ENCODE data around the gene MIF.
"Not testable (repeated sequence)": the region's sequence is repeated elsewhere in the genome, so short reads cannot be mapped to it uniquely, and the experiment has no call there.

The MIF gene

DNA sequence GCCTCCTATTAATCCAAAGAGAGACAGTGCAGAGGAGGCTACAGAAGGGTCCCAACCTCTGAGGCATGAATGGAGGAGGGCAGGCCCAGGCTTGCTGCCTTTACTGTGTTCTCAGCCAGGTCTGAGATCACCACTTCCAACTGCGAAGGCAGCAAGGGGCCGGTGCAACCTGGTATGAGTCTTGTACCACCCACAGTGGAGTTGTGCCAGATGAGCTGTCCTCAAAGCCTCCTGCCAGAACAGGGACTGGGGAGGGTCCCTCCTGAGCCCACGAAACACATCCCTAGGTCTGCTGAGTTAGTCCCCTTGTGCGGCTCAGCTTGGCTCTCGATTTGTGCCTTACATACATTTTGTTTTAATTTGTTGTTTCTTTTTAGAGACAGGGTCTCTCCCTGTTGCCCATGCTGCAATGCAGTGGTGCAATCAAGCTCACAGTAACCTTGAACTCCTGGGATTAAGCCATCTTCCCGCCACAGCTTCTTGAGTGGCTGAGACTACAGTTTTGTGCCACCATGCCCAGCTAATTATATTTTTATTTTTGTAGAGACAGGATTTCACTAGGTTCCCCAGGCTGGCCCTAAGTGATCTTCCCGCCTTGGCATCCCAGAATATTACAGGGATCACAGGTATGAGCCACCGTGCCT, 9.3 kb downstream of the MIF start:
- no peak for DNase-seq (ENCODE audit: low read depth)

DNA sequence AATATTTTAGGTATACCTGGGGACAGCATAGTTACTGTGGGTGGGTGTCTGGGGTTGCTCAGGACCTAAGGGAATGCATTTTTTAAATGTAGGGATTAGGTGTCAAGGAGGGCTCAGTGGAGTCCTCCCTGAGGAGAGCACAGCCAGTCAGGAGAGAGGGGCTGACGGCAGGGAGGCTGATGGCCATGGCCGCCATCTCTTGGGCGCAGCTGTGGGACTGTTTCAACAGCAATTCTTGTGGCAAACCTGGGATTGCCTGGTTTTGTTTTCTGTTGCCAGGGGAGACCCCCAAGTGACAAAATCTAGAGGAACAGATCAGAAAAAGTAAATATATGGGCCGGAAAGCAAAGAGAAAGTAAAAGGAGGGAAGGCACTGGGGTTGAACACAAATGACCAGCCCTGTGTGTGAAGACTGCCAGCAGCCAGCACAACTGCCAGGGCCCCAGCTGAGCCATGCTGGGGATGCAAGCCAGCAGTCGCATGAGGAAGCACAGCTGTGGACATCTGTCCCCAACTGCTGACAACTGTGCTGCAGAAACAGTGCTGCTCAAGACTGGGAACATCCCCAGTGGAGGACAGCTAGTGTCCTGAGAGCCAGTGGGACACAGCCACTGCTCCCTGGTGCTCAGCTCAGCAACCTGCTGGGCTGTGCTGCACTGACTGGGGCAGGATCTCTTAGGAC, 10.5 kb downstream of the MIF start:
- DNase-seq (ENCODE audit: low read depth) = no peak

DNA sequence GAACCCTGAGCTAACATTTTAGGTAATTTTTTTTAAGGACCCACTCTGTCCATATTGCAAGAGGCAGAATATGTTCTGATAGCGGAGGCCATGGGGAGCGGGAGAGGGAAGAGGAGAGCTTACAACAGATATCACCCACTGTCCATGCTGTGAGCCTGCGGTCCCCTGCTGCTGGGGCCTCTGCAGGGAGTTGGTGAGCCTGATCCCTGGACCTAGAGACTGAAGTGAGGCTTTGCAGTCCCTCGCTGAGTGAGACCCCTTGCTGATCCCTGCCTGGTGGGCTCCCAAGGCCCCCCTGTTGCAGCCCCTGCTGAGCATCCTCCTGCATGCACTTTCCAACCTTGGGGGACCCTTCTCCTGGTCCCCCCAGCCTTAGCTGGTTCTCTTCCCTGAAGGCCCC, 12.5 kb downstream of the MIF start:
- no peak for DNase-seq (ENCODE audit: low read depth)

DNA sequence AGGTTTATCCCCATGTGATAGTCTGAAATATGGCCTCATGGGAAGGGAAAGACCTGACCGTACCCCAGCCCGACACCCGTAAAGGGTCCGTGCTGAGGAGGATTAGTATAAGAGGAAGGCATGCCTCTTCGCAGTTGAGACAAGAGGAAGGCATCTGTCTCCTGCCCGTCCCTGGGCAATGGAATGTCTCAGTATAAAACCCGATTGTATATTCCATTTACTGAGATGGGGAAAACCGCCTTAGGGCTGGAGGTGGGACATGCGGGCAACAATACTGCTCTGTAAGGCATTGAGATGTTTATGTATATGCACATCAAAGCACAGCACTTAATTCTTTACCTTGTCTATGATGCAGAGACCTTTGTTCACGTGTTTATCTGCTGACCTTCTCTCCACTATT, 13.2 kb downstream of the MIF start:
- DNase-seq (ENCODE audit: low read depth) = not testable (repeated sequence)

DNA sequence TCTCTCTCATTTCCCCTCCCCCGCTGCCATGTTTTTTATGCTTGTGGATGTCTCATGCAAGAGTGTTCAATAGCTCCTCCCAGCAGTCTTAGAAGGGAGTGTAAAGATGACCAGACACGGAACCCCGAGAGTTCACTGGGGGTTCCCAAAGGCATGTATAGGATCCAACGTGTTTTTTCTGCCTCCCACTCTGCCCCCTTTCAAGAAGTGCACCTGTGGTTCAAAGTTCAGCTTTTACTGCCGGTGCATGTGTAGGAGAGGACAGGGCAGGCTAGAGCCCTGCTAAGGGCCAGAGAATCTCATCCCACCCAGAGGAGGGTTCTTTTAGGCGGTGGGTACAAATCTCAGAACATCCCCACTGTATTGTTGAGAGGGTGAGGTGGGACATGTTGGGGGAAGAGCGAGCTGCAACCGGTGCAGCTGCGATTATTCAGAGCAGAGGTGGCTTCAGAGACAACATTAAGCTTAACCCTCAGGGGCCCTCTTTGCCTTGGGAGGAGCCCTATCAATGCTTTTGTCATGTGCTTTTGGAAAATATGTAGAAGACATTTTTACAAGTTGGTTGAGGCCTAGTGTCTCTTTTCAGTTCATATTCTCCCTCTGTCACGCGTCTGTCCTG, 14.5 kb downstream of the MIF start:
- DNase-seq (ENCODE audit: low read depth) = no peak

DNA sequence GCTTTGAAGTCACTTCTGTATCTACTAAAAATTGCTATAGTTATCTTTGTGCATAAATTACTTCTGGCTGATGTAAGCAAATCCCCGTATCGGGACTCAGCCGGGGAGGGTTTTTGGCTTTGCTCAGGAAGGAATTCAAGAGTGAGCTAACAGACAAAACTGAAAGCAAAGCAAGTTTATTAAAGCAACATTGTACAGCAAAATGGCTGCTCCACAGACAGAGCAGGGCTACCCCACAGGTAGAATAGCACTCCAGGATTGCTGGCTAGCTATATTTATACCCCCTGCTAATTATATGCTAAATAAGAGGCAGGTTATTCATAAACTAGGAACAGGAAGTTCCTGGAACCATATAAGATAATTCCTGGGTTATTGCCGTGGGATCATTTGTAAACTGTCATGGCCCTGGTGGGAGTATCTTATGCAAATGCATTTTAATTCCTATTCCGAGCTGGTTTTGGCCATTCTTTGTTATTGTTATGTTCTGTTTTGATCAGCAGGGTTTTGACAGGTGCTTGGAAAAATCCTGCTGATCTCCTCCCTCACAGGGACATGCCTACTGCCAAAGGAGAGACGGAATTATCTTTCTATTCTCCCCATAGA, 15.2 kb downstream of the MIF start:
- DNase-seq (ENCODE audit: low read depth) = no peak

DNA sequence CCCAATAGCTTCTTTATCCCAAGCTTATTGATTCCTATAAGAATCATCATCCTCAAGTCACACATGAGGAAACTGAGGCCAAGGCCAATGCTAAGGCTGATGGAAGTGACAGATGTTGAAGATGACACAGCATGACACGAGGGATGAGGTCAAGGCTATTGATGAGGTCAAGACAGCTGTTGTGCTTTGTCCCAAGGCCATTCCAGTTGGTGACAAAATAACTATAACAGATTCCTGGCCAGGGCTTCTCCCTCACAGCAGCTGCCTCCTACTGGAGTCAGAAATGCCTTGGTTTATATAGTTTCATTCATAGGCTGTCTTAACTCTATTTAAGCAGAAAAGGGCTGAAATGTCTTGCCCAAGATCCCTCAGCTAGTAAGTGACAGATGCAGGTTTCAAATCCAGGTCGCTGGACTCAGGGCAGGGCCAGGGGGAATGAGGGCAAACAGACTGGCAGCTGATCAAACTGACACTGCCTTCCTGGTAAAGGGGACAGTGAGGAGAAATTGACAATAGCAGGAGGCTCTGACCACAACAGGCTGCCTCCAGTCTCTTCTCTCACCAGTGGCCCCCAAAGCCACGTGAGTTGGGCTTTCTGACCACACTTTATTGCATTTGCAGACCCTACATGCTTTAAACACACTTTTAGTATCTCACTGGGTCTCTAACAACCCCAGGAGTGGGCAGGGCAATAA, 16.5 kb downstream of the MIF start:
- no peak for DNase-seq (ENCODE audit: low read depth)

DNA sequence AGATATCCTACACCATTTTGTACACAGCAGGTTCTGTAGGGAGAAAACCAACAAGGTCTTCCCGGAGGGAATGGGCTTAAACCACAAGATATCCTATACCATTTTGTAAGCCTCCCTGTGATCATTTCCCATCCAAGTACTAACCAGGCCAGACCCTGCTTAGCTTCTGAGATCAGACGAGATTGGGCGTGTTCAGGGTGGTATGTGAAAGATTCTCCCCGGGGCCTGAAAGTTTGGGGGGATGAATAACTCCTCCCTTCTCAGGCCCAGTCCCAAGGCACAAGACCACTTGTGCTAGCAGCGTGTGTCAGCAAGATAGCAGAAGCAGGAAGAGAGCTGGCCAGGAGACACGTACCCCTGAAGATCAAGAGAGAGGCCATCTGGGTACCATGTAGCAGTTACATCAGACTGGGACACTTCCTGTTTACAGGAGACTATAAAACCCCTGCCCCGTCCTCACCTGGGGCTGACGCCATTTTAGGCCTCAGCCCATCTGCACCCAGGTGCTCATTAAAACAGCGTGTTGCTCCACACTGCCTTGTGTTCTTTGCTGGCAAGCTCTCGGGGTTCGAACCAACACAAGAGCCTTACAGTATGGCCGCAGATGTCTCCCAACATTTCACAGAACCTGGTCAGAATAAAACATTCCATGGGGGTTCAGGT, 17.3 kb downstream of the MIF start:
- DNase-seq (ENCODE audit: low read depth) = no peak

DNA sequence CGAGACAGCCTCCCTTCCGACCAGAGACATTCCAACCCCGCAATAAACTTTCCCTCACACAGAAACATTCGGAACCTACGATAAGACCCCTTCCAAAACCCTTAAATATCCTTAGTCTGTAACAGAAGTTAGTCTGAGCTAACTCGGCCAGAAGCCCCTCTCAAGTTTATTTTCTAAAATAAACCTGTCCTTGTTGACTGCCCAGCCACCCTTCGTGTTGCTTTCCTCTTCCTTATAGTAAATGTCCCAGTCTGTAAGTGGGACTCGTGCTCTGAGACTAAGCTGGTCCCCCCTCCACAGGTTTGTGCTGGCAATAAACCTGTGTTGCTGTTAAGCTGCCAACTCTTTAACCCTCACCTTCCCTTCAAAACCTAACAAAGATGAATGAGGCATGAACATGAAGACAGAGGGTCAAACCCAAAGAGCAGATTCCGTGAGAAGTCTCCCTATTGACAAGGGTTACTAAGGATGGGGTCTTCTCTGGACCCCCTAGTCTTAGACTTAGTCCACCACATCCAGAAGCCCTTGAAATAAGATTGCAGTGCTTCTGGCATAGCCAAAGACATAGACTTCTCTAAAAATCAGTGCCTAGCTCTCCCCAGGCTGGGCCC, 18.2 kb downstream of the MIF start:
- no peak for DNase-seq (ENCODE audit: low read depth)

DNA sequence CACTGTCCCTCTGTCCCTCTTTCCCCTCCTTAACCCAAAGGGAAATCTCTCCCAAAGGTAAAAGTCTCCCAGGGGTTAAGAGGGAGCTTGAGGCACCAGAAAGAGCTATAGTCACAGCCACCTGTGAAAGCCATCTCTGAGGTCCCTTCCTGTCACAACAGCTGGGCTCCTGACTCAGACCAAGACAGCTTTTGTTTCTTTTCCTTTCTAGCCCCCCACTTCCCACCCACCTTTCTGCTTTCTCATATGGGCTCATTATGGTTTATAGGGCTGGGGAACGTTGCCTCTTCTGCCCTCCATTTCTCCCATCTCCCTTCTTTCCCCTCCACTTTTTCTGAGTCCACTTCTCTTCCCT, 19.1 kb downstream of the MIF start:
- DNase-seq (ENCODE audit: low read depth) = no peak

DNA sequence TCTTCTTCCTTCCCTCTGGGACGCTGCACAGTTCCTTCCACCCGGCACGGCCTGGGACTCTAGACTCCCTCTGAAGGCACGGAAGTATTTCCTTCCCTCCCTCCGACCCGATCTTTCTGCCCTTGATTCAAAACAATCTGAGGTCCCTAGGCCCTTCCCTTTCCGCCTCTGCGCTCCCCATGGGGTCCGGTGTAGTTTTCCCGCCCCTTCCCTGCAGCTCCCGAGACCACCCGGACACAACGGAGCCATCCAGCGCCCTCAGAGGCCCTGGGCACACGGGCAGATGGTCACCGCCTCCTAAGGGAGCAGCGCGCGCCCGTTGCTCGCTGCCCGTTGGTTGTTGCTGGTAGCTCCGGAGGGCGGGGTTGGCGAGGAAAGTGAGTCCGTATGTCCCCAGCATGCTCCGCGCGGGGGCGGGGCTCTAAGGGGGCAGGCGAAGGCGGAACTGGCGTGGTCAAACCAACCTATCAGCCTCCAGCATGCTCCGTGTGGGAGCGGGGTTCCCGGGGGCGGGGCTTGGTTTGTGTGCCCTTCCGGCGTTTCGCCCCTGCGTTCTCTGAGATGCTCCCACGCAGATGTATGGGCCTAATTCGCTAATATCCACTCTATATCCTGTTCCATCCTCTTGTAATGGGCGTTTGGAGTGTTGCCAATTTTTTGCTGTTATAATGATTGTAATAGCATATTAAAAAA, 19.6 kb downstream of the MIF start:
- peak; percentile 99 for DNase-seq (ENCODE audit: low read depth)

DNA sequence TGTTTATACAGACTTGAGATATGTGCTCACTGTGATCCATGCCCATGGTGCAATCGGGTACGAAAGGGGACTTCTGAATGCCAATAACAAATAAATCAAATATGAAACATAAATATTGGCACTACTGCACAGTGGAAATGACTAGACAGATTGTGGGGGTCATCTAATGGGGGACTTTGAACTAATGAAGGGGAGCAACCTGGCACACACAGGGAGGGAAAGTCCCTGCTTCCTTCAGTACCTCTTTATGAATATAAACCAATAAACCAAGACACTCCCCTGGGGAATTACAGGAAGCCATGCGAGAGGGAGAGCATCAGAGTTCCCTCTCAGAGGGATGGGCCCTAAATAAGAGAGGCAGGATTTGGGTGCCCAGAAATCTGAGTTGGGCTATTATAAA, 21.1 kb downstream of the MIF start:
- no peak for DNase-seq (ENCODE audit: low read depth)

DNA sequence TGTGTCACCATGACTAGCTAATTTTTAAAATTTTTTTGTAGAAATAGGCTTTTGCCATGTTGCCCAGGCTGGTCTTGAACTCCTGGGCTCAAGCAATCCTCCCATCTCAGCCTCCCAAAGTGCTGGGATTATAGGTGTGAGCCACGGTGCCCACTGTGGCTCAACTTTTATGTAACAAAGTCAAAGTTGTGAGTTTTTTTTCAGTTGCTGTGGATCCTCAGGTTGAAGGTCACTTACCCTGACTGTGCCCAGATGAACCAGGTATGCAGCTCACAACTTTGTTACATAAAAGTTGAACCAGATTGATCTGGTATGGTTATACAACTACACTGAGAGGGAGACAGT, 26.1 kb downstream of the MIF start:
- DNase-seq (ENCODE audit: low read depth) = not testable (repeated sequence)

DNA sequence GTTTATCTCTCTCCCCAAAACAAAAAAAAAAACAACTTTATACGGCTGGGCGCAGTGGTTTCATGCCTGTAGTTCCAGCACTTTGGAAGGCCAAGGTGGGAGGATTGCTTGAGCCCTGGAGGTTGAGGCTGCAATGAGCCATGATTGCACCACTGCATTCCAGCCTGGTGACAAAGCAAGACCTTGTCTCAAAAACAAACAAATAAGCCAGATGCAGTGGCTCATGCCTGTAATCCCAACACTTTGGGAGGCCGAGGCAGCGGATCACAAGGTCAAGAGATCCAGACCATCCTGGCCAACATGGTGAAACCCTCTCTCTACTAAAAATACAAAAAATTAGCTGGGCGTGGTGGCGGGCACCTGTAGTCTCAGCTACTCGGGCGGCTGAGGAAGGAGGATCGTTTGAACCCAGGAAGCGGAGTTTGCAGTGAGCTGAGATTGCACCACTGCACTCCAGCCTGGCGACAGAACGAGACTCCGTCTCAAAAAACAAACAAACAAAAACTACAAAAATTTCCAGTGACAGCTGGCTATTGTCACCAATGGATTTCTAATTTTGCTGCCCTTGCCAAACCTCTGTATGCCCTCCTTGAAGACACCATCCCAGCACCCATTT, 27.5 kb downstream of the MIF start:
- not testable (repeated sequence) for DNase-seq (ENCODE audit: low read depth)

DNA sequence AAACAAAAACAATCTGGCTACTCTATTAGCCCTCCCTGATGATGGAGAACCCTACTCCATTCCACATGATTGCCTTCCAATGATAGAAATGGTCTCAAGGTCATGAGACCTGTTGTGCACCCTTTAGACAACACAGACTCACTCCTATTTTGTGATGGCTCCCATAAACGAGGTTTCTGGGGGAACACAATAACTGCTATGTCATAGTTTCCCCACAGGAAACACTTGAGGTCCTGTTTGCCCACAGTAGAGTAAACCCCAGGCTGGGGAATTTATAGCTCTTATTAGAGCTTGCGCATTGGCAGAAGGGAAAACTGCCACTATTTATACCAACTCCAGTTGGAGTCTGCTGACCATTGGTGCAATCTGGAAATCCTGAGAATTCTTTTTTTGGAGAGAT, 28.7 kb downstream of the MIF start:
- no peak for DNase-seq (ENCODE audit: low read depth)

DNA sequence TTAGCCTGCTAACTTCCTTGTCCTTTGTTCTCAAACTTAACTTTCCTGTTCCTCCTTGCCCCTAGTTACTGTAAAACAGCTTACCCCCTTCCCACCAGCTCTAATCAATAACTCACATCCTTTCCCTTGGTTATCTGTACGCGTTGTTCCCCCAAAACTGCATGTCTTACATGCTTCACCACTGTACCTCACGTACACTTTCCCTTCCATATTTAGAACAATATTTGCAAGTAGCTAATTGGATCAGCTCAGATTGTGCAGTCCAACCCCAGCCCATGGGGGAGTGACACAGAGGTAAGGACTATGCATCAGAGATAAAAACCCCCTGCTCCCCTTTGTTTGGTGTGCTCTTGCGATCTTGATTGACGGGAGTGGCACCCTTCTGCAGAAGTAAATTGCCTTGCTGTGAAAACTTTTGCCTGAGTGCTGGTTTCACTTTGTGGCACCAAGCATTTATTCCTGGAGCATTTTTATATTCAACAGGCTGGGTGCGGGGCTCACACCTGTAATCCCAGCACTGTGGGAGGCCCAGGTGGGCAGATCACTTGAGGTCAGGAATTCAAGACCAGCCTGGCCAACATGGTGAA, 30.9 kb downstream of the MIF start:
- DNase-seq (ENCODE audit: low read depth) = no peak

DNA sequence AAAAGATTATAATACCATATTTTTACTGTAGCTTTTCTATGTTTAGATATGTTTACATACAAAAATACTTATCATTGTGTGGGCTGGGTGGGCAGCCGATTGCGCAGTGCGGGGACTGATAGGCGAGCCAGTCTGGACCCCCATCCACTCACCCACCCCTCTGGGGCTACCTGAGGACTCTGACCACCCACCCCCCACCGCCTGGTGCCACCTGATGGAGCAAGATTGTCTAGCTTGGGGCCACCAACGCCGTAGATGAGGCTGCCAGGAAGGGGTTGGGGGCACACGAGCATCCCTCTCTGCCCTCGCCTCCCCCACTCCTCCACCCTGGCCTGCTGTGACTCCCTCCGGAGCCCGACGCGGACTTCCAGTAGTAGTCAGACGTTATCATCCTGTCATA, 32.4 kb downstream of the MIF start:
- no peak for DNase-seq (ENCODE audit: low read depth)

DNA sequence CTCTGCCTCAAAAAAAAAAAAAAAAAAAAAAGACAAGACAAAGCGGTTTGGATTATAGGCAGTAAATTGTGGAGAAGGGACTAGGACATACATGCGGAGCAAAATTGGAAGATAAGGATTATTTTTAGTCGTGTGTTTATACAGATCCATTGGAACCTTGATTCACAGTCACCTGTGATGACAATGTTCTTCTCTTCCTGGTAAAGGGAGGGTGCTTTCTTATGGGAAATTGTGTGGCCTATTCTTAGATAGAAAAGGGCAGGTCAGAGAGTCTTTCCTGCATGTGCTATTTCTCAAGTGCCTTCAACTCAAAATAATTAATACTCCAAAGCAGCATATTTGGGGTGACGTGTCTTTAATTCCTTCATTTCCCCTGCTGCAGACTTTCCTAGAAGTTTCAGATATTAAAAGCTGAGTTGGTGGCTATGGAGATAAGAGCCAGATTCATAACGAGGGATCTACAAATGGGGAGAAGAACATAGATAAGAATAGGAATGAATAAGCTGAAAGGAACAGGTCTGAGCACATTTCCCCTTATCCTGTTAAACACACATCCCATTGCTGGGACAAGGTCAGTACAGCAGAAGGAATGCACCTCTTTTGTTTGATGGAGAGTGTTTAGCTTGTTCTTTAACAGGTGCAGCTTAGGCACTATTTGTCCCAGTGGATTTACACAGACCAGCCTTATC, 44.3 kb downstream of the MIF start:
- no peak for DNase-seq (ENCODE audit: low read depth)

DNA sequence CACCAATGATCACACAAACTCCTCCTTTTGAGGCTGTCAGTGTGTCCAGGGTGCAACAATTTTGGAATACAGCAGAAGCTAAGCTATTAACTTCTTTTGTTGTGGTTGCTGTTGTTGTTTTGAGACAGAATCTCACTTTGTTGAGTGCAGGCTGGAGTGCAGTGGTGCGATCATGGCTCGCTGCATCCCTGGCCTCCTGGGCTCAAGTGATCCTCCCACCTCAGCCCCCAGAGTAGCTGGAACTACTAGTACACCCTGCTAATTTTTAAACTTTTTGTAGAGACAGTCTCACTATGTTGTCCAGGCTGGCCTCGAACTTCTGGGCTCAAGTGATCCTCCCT, 44.8 kb downstream of the MIF start:
- DNase-seq (ENCODE audit: low read depth) = no peak

DNA sequence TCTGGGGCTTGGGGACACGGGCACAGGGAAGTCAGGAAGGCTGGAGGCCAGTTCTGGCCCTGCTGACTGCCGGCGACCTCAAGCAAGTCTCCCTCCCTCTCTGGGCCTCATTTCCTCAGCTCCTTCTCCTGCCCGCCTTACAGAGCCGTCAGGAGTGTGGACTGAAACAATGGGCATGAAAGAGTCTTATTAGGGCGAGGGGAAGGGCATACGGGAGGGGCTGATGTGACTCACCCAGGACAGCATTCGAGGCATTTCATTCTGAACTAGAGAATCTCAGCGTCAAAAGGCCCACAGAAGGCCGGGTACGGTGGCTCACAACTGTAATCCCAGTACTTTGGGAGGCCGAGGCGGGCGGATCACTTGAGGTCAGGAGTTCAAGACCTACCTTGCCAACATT, 46.0 kb downstream of the MIF start:
- not testable (repeated sequence) for DNase-seq (ENCODE audit: low read depth)

All from activated T-cell treated with anti-CD3 and anti-CD28 coated beads for 48 hours (primary cell).